A673 (cell line): ENCODE data around the gene PNKD.

Experiments used
- EZH2 ChIP-seq: fragments of 200-600 bp; sonication (generic); IDR thresholded peaks from 2 replicates; pipeline ENCODE4 v1.6.1; 2017; ENCODE audit warnings: borderline replicate concordance, low read depth, mild to moderate bottlenecking, mixed read lengths, antibody characterized with exemption, low read length; ENCODE audit not compliant: poor library complexity, severe bottlenecking
- TF ChIP-seq, protein P1 (sequence below): fragments of 300-800, 200-600 bp; sonication (generic); conservative IDR thresholded peaks from 2 replicates; pipeline ENCODE4 v1.5.1; 2017; ENCODE audit warnings: low read depth, mild to moderate bottlenecking, antibody characterized with exemption, low read length, moderate library complexity, mixed read lengths

DNA sequence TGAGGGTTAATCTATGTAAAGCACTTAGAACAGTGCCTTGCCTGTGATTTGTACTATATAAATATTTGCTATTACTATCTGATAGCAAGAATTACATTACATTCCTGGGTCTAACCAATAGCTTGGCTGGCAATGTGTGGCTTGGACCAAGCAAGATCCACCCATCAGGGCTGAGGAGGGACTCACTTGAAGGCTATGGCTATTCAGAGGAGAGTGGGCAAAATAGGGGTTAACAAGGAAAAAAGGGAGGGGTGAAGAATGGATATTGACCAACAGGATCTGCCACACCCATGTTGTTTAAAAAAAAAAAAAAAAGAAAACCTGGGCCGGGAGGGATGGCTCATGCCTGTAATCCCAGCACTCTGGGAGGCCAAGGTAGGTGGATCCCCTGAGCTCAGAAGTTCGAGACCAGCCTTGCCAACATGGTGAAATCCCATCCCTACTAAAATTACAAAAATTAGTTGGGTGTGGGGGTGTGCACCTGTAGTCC is 42.0 kb downstream of the PNKD start:
- TF ChIP-seq, protein P1, sequence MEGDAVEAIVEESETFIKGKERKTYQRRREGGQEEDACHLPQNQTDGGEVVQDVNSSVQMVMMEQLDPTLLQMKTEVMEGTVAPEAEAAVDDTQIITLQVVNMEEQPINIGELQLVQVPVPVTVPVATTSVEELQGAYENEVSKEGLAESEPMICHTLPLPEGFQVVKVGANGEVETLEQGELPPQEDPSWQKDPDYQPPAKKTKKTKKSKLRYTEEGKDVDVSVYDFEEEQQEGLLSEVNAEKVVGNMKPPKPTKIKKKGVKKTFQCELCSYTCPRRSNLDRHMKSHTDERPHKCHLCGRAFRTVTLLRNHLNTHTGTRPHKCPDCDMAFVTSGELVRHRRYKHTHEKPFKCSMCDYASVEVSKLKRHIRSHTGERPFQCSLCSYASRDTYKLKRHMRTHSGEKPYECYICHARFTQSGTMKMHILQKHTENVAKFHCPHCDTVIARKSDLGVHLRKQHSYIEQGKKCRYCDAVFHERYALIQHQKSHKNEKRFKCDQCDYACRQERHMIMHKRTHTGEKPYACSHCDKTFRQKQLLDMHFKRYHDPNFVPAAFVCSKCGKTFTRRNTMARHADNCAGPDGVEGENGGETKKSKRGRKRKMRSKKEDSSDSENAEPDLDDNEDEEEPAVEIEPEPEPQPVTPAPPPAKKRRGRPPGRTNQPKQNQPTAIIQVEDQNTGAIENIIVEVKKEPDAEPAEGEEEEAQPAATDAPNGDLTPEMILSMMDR, result no peak
- TF ChIP-seq EZH2, result no peak
